Fibroblast of skin of scalp (primary cell): ENCODE measurements around the gene C2.
"Not testable (repeated sequence)": the region's sequence is repeated elsewhere in the genome, so short reads cannot be mapped to it uniquely, and the experiment has no call there.

ENCODE experiments used
- DNase-seq: peaks from one replicate; pipeline ENCODE4 v3.0.0-alpha.2; 2013

Gene C2

GRCh38 chr6:31979238-31979898 lies 51.9 kb downstream of the C2 start:
- no peak for DNase-seq

- DNase-seq: not testable (repeated sequence)
Measured at GRCh38 chr6:31980195-31980876, 52.8 kb downstream of the C2 start.

DNA sequence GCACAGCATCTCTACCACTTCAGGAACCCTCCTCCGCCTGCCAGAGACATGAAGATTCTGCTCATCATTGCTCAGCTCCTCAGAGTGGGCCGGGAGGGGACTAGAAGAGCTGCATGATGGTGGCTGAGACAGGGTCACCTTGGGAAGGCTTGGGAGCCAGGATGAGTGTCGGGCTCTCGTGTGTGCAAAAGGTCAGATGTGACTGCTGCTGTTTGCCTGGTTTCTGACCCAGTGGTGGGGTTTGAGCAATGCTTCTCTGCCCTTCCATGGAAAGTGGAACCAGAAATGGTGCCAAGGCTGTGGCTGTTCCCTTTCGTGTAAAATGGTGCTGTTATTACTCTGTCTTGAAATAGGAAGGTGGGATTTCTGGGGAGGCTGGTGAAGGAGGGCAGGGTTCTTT lies 53.5 kb downstream of the C2 start:
- not testable (repeated sequence) for DNase-seq

DNA sequence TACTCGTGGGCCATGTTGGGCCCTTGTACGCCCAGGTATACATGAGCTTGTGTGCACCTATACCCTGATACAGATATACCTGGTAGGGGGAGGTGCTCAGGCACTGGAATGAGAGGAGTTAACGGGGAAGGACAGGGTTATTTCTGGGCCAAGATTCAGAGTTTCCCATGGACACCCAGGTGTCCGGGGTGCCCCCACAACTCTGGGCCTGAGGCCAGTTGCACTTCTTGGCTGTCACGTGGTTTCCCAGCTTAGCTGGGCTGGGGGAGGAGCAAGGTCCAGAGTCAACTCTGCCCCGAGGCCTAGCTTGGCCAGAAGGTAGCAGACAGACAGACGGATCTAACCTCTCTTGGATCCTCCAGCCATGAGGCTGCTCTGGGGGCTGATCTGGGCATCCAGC lies 54.2 kb downstream of the C2 start, which contains the start of gene C4A:
C4A (plus strand) TSS at position 314 of the 400 bp plus-strand sequence; CDS start at position 365, 51 bp downstream.
- not testable (repeated sequence) for DNase-seq

DNA sequence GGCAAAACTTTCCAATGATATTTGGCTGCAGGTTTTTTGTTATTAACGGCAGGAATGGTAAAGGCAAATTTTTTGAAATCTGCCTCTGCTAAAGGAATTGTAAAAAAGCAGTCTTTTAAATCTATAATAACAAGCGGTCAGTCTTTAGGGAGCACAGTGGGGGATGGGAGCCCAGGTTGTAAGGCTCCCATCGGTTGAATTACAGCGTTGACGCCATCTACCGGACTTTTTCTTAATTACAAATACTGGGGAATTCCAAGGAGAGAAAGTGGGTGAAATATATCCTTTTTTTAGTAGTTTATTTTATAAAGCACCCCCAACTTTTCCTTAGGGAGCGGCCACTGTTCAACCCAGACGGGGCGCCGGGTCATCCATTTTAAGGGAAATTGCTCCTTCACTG lies 61.8 kb downstream of the C2 start:
- not testable (repeated sequence) for DNase-seq

GRCh38 chr6:31994421-31994820 lies 66.9 kb downstream of the C2 start:
- DNase-seq: not testable (repeated sequence)
